HEK293 (cell line): ENCODE measurements around the gene HPS6.

Source experiments
- CTCF ChIA-PET: fragments of 350-600 bp; formaldehyde crosslinking; extraction: SDS; loops from one replicate; lab custom pipeline; 2021; ENCODE audit warnings: antibody characterized with exemption; lab: Yijun Ruan, JAX
- POLR2A ChIA-PET: fragments of 300-600 bp; formaldehyde crosslinking; extraction: SDS; loops from one replicate; lab custom pipeline; 2020; ENCODE audit warnings: antibody characterized with exemption, inconsistent platforms; lab: Yijun Ruan, JAX
- H3K27ac ChIP-seq: fragments of 200-500 bp; sonication (Bioruptor generic); 2 replicates; pipeline ENCODE4 v1.5.1; 2014; ENCODE audit warnings: low read depth, low read length, control low read depth, inconsistent platforms; ENCODE audit errors: extremely low read depth
- H3K36me3 ChIP-seq, 2 experiments: fragments of 200-500 bp in 1 of 2; sonication (Bioruptor generic) in 1 of 2; 1 replicate in 1 of 2; 2 replicates in 1 of 2; pipeline ENCODE4 v1.5.1; 2014 to 2017; ENCODE audit warnings: inconsistent platforms in 2 of 2, low read length in 2 of 2; ENCODE audit not compliant: control insufficient read depth in 2 of 2, insufficient read depth in 1 of 2
- H3K4me1 ChIP-seq: fragments of 200-500 bp; sonication (Bioruptor generic); 2 replicates; pipeline ENCODE4 v1.5.1; 2014; ENCODE audit warnings: mild to moderate bottlenecking, low read length, inconsistent platforms; ENCODE audit not compliant: control insufficient read depth, insufficient read depth
- H3K4me3 ChIP-seq: 2 replicates; pipeline ENCODE4 v1.5.1; 2011; ENCODE audit warnings: low read depth, mild to moderate bottlenecking, control low read depth, low read length, moderate library complexity
- H3K9me3 ChIP-seq: fragments of 200-500 bp; sonication (Bioruptor generic); 2 replicates; pipeline ENCODE4 v1.5.1; 2014; ENCODE audit warnings: low read depth, low read length, inconsistent platforms; ENCODE audit not compliant: control insufficient read depth, insufficient read depth
- KLF7 ChIP-seq: fragments of 450-650 bp; formaldehyde crosslinking; IDR thresholded peaks from 2 replicates; pipeline ENCODE4 v1.5.1; 2016; ENCODE audit warnings: missing biosample characterization, missing genetic modification characterization, borderline replicate concordance
- KLF8 ChIP-seq: fragments of 450-650 bp; formaldehyde crosslinking; IDR thresholded peaks from 2 replicates; pipeline ENCODE4 v1.5.1; 2016; ENCODE audit warnings: missing biosample characterization, missing genetic modification characterization
- ZFP69B ChIP-seq: fragments of 450-650 bp; formaldehyde crosslinking; IDR thresholded peaks from 2 replicates; pipeline ENCODE4 v1.5.1; 2016; ENCODE audit warnings: missing biosample characterization, missing genetic modification characterization
- ZNF302 ChIP-seq: fragments of 450-650 bp; formaldehyde crosslinking; IDR thresholded peaks from 2 replicates; pipeline ENCODE4 v1.5.1; 2016; ENCODE audit warnings: missing biosample characterization, missing genetic modification characterization, low read depth
- ZNF341 ChIP-seq: fragments of 450-650 bp; formaldehyde crosslinking; IDR thresholded peaks from 2 replicates; pipeline ENCODE4; 2016; ENCODE audit warnings: low read depth, missing biosample characterization, missing genetic modification characterization
- ZNF354C ChIP-seq: fragments of 450-650 bp; formaldehyde crosslinking; IDR thresholded peaks from 2 replicates; pipeline ENCODE4 v1.5.1; 2016; ENCODE audit warnings: missing biosample characterization, missing genetic modification characterization, low read depth, borderline replicate concordance
- ZNF394 ChIP-seq: fragments of 450-650 bp; formaldehyde crosslinking; IDR thresholded peaks from 2 replicates; pipeline ENCODE4 v1.5.1; 2016; ENCODE audit warnings: missing biosample characterization, missing genetic modification characterization, mild to moderate bottlenecking, moderate library complexity, borderline replicate concordance
- ZNF416 ChIP-seq: fragments of 450-650 bp; formaldehyde crosslinking; IDR thresholded peaks from 2 replicates; pipeline ENCODE4 v1.5.1; 2016; ENCODE audit warnings: missing biosample characterization, missing genetic modification characterization
- ZNF510 ChIP-seq: fragments of 450-650 bp; formaldehyde crosslinking; IDR thresholded peaks from 2 replicates; pipeline ENCODE4 v1.5.1; 2018; ENCODE audit warnings: mild to moderate bottlenecking, missing genetic modification characterization, missing biosample characterization; ENCODE audit not compliant: insufficient replicate concordance
- ZNF514 ChIP-seq: fragments of 450-650 bp; formaldehyde crosslinking; IDR thresholded peaks from 2 replicates; pipeline ENCODE4 v1.5.1; 2016; ENCODE audit warnings: missing biosample characterization, missing genetic modification characterization
- ZNF544 ChIP-seq: fragments of 450-650 bp; formaldehyde crosslinking; IDR thresholded peaks from 2 replicates; pipeline ENCODE4 v1.5.0; 2017; ENCODE audit warnings: missing biosample characterization, missing genetic modification characterization
- ZNF596 ChIP-seq: fragments of 450-650 bp; IDR thresholded peaks from 2 replicates; pipeline ENCODE4 v1.5.0; 2018; ENCODE audit warnings: missing biosample characterization, mild to moderate bottlenecking, missing genetic modification characterization, moderate library complexity
- ZNF621 ChIP-seq: fragments of 450-650 bp; formaldehyde crosslinking; IDR thresholded peaks from 2 replicates; pipeline ENCODE4 v1.5.1; 2017; ENCODE audit warnings: missing biosample characterization, missing genetic modification characterization
- ZNF76 ChIP-seq: fragments of 450-650 bp; formaldehyde crosslinking; IDR thresholded peaks from 2 replicates; pipeline ENCODE4; 2016; ENCODE audit warnings: low read depth, missing biosample characterization, missing genetic modification characterization, borderline replicate concordance
- ZSCAN16 ChIP-seq: fragments of 450-650 bp; formaldehyde crosslinking; IDR thresholded peaks from 2 replicates; pipeline ENCODE4 v1.5.1; 2016; ENCODE audit warnings: missing biosample characterization, missing genetic modification characterization
- TF ChIP-seq, protein P1 (sequence below): fragments of 450-650 bp; formaldehyde crosslinking; IDR thresholded peaks from 2 replicates; pipeline ENCODE4 v1.5.1; 2016; ENCODE audit warnings: missing biosample characterization, missing genetic modification characterization
- TF ChIP-seq, protein P2 (sequence below): fragments of 450-650 bp; IDR thresholded peaks from 2 replicates; pipeline ENCODE4 v1.5.1; 2018; ENCODE audit warnings: missing biosample characterization, missing genetic modification characterization
- TF ChIP-seq, protein P3 (sequence below): fragments of 450-650 bp; formaldehyde crosslinking; IDR thresholded peaks from 2 replicates; pipeline ENCODE4 v1.5.1; 2016; ENCODE audit warnings: missing biosample characterization, missing genetic modification characterization
- TF ChIP-seq, protein P4 (sequence below): fragments of 450-650 bp; formaldehyde crosslinking; IDR thresholded peaks from 2 replicates; pipeline ENCODE4 v1.5.1; 2016; ENCODE audit warnings: missing biosample characterization, missing genetic modification characterization, borderline replicate concordance
- TF ChIP-seq, protein P5 (sequence below): fragments of 450-650 bp; formaldehyde crosslinking; IDR thresholded peaks from 2 replicates; pipeline ENCODE4 v1.5.1; 2016; ENCODE audit warnings: missing biosample characterization, missing genetic modification characterization, low read depth

The HPS6 gene

DNA sequence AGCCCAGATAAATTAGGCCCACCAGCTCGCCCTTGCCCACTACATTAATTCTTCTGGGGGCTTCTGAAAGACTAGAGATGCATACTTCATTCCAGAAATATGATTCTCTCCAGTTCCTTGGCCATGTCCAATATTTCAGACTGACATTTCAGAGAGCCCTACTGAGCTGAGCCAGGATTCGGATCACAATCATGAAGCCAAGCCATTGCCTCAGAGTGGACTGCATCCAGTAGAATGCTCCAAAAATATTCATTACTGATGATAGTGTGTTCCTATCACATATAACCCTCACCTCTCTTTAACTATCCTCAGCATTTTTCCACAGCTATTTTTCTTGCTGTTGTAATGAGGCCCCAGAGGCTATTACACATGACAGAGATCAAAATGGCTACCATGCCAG, 47.9 kb upstream of the HPS6 start:
- no peaks in the 10 kb centered on the region for H3K4me1 ChIP-seq
- no peak overlapping the region for H3K4me3 ChIP-seq
- CTCF ChIA-PET: interaction anchor here (1.1 to 1.9 kb wide), 4 partner anchors 30 to 182 kb away, joined by 3 to 5 read pairs (median 4); no protein-coding TSS in a partner anchor
- TF ChIP-seq, protein P1, sequence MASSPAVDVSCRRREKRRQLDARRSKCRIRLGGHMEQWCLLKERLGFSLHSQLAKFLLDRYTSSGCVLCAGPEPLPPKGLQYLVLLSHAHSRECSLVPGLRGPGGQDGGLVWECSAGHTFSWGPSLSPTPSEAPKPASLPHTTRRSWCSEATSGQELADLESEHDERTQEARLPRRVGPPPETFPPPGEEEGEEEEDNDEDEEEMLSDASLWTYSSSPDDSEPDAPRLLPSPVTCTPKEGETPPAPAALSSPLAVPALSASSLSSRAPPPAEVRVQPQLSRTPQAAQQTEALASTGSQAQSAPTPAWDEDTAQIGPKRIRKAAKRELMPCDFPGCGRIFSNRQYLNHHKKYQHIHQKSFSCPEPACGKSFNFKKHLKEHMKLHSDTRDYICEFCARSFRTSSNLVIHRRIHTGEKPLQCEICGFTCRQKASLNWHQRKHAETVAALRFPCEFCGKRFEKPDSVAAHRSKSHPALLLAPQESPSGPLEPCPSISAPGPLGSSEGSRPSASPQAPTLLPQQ: no peak
- no peak for TF ChIP-seq ZNF621 (tag by site-specific recombination)
- no peaks in the 10 kb centered on the region for H3K9me3 ChIP-seq
- POLR2A ChIA-PET: no interaction called here
- no peak overlapping the region for H3K27ac ChIP-seq
- H3K36me3 ChIP-seq: peaks cover 22 to 57% of the 10 kb centered on the region in 2 experiments

DNA sequence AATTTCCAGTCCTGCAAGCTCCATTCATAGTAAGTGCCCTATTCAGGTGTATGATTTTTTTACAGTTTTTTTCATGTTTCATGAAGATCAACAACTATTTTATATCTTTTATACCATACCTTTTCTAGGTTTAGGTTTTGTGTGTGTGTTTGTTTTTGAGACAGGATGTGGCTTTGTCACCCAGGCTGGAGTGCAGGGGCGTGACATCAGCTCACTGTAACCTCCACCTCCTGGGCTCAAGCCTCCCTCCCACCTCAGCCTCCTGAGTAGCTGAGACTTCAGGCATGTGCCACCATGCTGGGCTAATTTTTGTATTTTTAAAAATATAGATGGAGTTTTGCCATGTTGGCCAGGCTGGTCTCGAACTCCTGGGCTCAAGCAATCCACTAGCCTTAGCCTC, 44.2 kb upstream of the HPS6 start:
- POLR2A ChIA-PET: no interaction called here
- Histone ChIP-seq H3K4me3 (no peak overlapping the region), H3K36me3 (peaks cover 44 to 60% of the 10 kb centered on the region in 2 experiments), H3K4me1 (no peaks in the 10 kb centered on the region), H3K27ac (no peak overlapping the region), H3K9me3 (no peaks in the 10 kb centered on the region)
- CTCF ChIA-PET: interaction anchor here (0.6 to 3.9 kb wide), 6 partner anchors 11 to 562 kb away, joined by 3 to 31 read pairs (median 4); no protein-coding TSS in a partner anchor
- TF ChIP-seq ZNF514 (tag by site-specific recombination) (no peak), KLF7 (tag by site-specific recombination) (no peak), ZNF341 (tag by site-specific recombination) (no peak), ZNF596 (tag by site-specific recombination) (no peak), ZFP69B (no peak), ZNF354C (tag by site-specific recombination) (no peak), ZNF510 (no peak), ZNF544 (tag by site-specific recombination) (no peak), ZNF416 (tag by site-specific recombination) (no peak), ZNF394 (tag by site-specific recombination) (no peak), KLF8 (tag by site-specific recombination) (no peak)
- TF ChIP-seq, protein P2, sequence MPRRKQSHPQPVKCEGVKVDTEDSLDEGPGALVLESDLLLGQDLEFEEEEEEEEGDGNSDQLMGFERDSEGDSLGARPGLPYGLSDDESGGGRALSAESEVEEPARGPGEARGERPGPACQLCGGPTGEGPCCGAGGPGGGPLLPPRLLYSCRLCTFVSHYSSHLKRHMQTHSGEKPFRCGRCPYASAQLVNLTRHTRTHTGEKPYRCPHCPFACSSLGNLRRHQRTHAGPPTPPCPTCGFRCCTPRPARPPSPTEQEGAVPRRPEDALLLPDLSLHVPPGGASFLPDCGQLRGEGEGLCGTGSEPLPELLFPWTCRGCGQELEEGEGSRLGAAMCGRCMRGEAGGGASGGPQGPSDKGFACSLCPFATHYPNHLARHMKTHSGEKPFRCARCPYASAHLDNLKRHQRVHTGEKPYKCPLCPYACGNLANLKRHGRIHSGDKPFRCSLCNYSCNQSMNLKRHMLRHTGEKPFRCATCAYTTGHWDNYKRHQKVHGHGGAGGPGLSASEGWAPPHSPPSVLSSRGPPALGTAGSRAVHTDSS: no peak
- TF ChIP-seq, protein P3, sequence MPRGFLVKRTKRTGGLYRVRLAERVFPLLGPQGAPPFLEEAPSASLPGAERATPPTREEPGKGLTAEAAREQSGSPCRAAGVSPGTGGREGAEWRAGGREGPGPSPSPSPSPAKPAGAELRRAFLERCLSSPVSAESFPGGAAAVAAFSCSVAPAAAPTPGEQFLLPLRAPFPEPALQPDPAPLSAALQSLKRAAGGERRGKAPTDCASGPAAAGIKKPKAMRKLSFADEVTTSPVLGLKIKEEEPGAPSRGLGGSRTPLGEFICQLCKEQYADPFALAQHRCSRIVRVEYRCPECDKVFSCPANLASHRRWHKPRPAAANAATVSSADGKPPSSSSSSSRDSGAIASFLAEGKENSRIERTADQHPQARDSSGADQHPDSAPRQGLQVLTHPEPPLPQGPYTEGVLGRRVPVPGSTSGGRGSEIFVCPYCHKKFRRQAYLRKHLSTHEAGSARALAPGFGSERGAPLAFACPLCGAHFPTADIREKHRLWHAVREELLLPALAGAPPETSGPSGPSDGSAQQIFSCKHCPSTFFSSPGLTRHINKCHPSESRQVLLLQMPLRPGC (tag by site-specific recombination): no peak
- TF ChIP-seq, all 188 proteins: peak for 0

DNA sequence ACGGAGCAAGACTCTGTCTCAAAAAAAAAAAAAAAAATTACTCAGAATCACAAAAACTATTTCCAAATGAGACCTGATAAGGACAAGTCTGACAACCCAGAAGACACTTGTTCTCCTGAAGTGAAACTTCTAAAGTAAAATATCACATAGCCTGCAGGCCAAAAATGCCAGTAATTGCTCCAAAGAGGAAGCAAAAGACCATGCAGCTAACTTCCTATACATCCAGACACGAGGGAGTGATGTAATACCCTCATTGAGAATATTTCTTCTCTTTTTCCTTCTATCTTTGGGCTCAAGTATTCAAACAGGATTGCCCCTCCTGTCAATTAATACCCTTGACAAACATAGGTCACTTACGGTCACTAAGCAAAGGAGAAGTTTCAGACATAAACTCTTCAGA, 40.4 kb upstream of the HPS6 start:
- H3K4me1 ChIP-seq: no peaks in the 10 kb centered on the region
- peaks cover 65 to 69% of the 10 kb centered on the region in 2 experiments for H3K36me3 ChIP-seq
- H3K27ac ChIP-seq: no peak overlapping the region
- H3K9me3 ChIP-seq: no peaks in the 10 kb centered on the region
- POLR2A ChIA-PET: interaction anchor here (0.7 kb wide), 1 partner anchor 43 kb away, joined by 3 read pairs; no protein-coding TSS in a partner anchor
- H3K4me3 ChIP-seq: no peak overlapping the region
- CTCF ChIA-PET: interaction anchor here (0.5 to 1.0 kb wide), 3 partner anchors 48 to 166 kb away, joined by 3 to 4 read pairs (median 3); no protein-coding TSS in a partner anchor
- TF ChIP-seq ZNF76 (tag by site-specific recombination): no peak
- no peak for TF ChIP-seq ZNF302 (tag by site-specific recombination)
- TF ChIP-seq, protein P4, sequence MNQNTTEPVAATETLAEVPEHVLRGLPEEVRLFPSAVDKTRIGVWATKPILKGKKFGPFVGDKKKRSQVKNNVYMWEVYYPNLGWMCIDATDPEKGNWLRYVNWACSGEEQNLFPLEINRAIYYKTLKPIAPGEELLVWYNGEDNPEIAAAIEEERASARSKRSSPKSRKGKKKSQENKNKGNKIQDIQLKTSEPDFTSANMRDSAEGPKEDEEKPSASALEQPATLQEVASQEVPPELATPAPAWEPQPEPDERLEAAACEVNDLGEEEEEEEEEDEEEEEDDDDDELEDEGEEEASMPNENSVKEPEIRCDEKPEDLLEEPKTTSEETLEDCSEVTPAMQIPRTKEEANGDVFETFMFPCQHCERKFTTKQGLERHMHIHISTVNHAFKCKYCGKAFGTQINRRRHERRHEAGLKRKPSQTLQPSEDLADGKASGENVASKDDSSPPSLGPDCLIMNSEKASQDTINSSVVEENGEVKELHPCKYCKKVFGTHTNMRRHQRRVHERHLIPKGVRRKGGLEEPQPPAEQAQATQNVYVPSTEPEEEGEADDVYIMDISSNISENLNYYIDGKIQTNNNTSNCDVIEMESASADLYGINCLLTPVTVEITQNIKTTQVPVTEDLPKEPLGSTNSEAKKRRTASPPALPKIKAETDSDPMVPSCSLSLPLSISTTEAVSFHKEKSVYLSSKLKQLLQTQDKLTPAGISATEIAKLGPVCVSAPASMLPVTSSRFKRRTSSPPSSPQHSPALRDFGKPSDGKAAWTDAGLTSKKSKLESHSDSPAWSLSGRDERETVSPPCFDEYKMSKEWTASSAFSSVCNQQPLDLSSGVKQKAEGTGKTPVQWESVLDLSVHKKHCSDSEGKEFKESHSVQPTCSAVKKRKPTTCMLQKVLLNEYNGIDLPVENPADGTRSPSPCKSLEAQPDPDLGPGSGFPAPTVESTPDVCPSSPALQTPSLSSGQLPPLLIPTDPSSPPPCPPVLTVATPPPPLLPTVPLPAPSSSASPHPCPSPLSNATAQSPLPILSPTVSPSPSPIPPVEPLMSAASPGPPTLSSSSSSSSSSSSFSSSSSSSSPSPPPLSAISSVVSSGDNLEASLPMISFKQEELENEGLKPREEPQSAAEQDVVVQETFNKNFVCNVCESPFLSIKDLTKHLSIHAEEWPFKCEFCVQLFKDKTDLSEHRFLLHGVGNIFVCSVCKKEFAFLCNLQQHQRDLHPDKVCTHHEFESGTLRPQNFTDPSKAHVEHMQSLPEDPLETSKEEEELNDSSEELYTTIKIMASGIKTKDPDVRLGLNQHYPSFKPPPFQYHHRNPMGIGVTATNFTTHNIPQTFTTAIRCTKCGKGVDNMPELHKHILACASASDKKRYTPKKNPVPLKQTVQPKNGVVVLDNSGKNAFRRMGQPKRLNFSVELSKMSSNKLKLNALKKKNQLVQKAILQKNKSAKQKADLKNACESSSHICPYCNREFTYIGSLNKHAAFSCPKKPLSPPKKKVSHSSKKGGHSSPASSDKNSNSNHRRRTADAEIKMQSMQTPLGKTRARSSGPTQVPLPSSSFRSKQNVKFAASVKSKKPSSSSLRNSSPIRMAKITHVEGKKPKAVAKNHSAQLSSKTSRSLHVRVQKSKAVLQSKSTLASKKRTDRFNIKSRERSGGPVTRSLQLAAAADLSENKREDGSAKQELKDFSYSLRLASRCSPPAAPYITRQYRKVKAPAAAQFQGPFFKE (tag by site-specific recombination): no peak
- no peak for TF ChIP-seq ZSCAN16 (tag by site-specific recombination)
- TF ChIP-seq, protein P5, sequence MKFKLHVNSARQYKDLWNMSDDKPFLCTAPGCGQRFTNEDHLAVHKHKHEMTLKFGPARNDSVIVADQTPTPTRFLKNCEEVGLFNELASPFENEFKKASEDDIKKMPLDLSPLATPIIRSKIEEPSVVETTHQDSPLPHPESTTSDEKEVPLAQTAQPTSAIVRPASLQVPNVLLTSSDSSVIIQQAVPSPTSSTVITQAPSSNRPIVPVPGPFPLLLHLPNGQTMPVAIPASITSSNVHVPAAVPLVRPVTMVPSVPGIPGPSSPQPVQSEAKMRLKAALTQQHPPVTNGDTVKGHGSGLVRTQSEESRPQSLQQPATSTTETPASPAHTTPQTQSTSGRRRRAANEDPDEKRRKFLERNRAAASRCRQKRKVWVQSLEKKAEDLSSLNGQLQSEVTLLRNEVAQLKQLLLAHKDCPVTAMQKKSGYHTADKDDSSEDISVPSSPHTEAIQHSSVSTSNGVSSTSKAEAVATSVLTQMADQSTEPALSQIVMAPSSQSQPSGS (tag by site-specific recombination): no peak
